AG10803 (cell line): Measurements from ENCODE around the gene SCN5A.
A peak's percentile ranks its signal among the peaks of the same experiment; 100 is the strongest.

Experiments
- DNase-seq: peaks from one replicate; pipeline ENCODE4 v3.0.0; 2010; ENCODE audit warnings: low read depth
- H3K4me3 ChIP-seq: 2 replicates; pipeline ENCODE4 v1.5.1; 2011; ENCODE audit warnings: mild to moderate bottlenecking, low read length, control low read depth
- CTCF ChIP-seq: conservative IDR thresholded peaks from 2 replicates; pipeline ENCODE4 v1.5.1; 2011; ENCODE audit warnings: mild to moderate bottlenecking, low read length, control low read depth, inconsistent platforms

SCN5A gene

GRCh38 chr3:38579551-38580449 is 69.7 kb downstream of the SCN5A start:
- peak; percentile 32 for DNase-seq
- H3K4me3 ChIP-seq = no peak overlapping the region
- TF ChIP-seq CTCF = no peak

GRCh38 chr3:38579141-38579540 is 70.3 kb downstream of the SCN5A start:
- TF ChIP-seq CTCF = no peak
- peak; percentile 16 for DNase-seq
- no peak overlapping the region for H3K4me3 ChIP-seq

GRCh38 chr3:38578551-38578950 is 70.9 kb downstream of the SCN5A start:
- no peak for TF ChIP-seq CTCF
- H3K4me3 ChIP-seq = no peak overlapping the region
- no peak for DNase-seq

GRCh38 chr3:38578081-38578475 is 71.4 kb downstream of the SCN5A start:
- no peak for DNase-seq
- no peak for TF ChIP-seq CTCF
- no peak overlapping the region for H3K4me3 ChIP-seq

- DNase-seq = no peak
- H3K4me3 ChIP-seq = no peak overlapping the region
- no peak for TF ChIP-seq CTCF
These were observed 72.0 kb downstream of the SCN5A start for GRCh38 chr3:38577371-38578080.

GRCh38 chr3:38576526-38577370 is 72.7 kb downstream of the SCN5A start:
- no peak for TF ChIP-seq CTCF
- H3K4me3 ChIP-seq = no peak overlapping the region
- DNase-seq = no peak
